H54 (cell line): ENCODE results near the gene NUSAP1.
"Not testable (repeated sequence)": the region's sequence is repeated elsewhere in the genome, so short reads cannot be mapped to it uniquely, and the experiment has no call there.

Experiments
- DNase-seq: peaks from one replicate; pipeline ENCODE4 v3.0.0; 2011; ENCODE audit warnings: low spot score, mixed read lengths; ENCODE audit not compliant: insufficient read length
- FAIRE-seq: peaks from 3 replicates; lab custom pipeline; 2011; peaks lifted over from hg19 to GRCh38; lab: Jason Lieb, UNC
- POLR2A ChIP-seq: IDR thresholded peaks from 2 replicates; pipeline ENCODE4 v1.6.1; 2011; ENCODE audit warnings: low read depth, mild to moderate bottlenecking, low read length

The NUSAP1 gene

GRCh38 chr15:41411031-41411430 lies 78.3 kb downstream of the NUSAP1 start:
- no peak for TF ChIP-seq POLR2A
- DNase-seq (no peak), FAIRE-seq (no peak)

GRCh38 chr15:41411441-41411840 lies 78.8 kb downstream of the NUSAP1 start:
- no peak for DNase-seq
- TF ChIP-seq POLR2A, result no peak
- no peak for FAIRE-seq

GRCh38 chr15:41416128-41416741 lies 83.6 kb downstream of the NUSAP1 start:
- DNase-seq, result no peak
- no peak for FAIRE-seq
- no peak for TF ChIP-seq POLR2A

- peak; percentile 74 for TF ChIP-seq POLR2A
- peak; percentile 83 for DNase-seq
- no peak for FAIRE-seq
These were observed 84.2 kb downstream of the NUSAP1 start, which contains the start of gene RTF1 for GRCh38 chr15:41416742-41417417. TSS of gene RTF1 (plus strand) at chr15:41417095. CDS start at chr15:41417116, 21 bp downstream.

DNA sequence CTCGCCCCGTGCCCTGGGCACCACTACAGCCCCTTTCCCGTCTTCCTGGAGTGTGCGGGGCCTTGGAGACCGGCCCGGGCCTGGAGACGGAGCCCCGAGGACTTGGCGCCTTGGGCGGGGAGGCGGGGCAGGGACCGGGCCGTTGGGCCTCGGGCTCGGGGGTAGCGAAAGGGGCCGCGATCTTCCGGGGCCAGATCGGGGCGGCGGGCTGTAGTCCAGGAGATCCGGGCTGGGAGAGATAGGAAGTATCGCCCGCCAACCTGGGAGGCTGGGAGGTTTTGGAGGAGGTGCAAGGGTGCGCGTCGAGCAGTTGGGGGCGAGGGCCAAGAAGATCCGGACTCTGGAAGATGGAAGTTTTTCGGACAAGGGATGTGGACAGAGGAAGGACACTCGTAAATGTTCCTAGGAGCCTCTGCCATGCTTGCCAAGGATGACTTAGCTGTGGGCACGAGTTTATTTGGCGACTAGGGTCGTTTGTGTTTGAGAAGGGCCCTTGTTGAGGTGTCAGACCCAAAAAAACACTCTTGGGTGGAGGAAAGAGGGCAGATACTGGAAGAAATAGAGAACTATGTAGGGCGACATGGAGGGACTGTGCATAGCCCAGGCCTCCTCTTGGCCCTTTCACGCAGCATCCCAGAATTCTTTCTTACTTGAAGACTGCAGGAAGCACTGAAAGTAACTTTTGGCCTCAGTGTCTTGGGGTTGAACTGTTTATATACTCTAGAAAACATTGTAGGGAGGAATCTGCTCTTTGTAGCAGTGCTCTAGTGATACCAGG lies 84.9 kb downstream of the NUSAP1 start:
- DNase-seq (peak; percentile 42), FAIRE-seq (no peak)
- no peak for TF ChIP-seq POLR2A

DNA sequence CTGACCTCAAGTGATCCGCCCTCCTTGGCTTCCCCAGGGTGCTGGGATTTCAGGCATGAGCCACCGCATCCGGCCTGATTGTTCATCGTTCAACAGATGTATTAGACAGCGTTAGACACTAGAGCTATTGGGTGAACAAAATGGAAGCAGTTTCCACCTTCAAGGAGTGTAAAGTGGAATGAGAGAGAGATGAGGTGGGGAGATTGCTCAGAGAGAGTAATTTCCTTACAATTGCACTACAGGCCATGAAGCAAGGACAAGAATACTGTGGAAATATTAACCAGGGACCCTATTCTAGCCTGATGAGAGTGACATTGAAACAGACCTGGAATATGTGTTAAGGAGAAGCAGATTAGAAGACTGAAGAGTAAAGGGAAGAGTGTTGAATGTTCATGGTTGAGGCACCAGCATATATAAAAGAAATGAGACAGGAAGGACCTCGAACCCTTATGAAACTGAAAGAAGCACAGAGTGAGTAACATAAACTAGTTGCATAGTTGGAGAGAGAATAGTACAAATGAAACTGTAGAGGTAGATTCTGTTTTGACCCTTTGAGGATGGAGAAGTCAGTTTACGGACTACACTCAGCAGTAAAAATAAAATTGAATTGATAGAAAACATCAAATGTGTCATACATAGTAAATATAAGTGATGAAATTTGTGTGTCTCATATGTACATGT lies 91.4 kb downstream of the NUSAP1 start:
- FAIRE-seq, result no peak
- DNase-seq, result no peak
- TF ChIP-seq POLR2A, result no peak

DNA sequence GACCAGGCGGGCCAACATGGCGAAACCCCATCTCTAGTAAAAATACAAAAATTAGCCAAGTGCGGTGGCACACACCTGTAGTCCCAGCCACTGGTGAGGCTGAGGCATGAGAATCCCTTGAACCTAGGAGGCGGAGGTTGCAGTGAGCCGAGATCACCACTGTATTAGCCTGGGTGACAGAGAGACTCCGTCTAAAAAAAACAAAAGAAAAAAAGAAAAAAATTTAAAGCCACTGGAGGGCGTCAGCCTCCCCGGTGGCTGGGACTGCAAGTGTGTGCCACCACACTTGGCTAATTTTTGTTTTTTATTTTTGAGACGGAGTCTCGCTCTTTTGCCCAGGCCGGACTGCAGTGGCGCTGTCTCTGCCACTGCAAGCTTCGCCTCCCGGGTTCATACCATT lies 92.1 kb downstream of the NUSAP1 start:
- no peak for TF ChIP-seq POLR2A
- no peak for FAIRE-seq
- DNase-seq, result no peak

- DNase-seq, FAIRE-seq: not testable (repeated sequence)
These were observed 93.2 kb downstream of the NUSAP1 start for GRCh38 chr15:41425907-41426306.

DNA sequence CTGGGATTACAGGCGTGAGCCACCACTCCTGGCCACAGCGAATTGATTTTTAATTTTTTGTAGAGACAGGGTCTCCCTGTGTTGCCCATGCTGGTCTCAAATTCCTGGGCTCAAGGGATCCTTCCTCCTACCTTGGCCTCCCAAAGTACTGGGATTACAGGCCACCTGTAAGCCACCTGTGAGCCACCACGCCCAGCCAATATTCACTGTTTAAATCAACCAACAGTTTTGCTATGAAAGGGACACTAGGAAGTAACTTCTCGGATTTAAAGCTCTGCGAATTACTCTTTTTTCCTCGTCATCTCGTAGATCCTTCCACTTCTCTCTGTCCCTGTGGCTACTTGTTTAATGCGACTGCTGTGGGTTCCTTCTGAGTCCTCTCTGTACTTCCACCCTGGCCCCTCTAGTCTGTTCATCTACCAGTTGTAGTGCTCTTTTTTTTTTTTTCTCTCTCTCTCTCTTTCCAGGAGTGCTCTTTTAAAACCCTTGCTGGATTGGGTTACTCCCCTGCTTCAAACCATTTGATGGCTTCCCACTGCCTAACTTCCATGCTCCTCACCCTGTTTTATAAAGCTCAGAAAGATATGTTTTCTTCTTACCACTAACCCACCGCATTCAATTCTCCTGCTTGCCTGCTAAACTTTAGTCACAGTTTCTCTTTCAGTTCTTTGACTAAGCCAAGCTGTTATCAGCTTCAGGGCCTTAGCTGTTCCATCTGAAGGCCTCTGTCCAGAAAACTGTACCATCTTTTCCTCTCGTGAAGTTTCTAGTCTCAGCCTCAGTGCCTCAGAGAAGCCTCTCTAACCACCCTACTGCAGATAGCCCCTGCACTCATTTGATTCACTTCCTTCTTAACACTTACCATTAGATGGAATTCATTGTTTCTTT lies 96.6 kb downstream of the NUSAP1 start:
- DNase-seq, result no peak
- TF ChIP-seq POLR2A, result no peak
- no peak for FAIRE-seq
